Right lobe of liver (tissue), 4 donors: Measurements from ENCODE around the gene GALNS.

Source experiments
- CTCF ChIP-seq, 4 donors: fragments of 200-600 bp in 3 of 4; fragments of 450-650 bp in 1 of 4; IDR thresholded peaks; one replicate each; pipeline versions ENCODE4 v1.5.1 to v1.8.0; 2016 to 2022; ENCODE audit warnings: antibody characterized with exemption in 4 of 4, mild to moderate bottlenecking in 2 of 4
- POLR2A ChIP-seq: fragments of 450-650 bp; IDR thresholded peaks from one replicate; pipeline ENCODE4 v1.6.1; 2017; ENCODE audit warnings: antibody characterized with exemption, mild to moderate bottlenecking
- donor health status: DM: no; HTN: no; CAD: no.
- donor health status: DM: no; HTN: no; CAD: no.
- donor health status: DM: no; HTN: yes; CAD: no.

- TF ChIP-seq POLR2A (peak; percentile 72), CTCF (IDR thresholded peaks at IDR 0.05) (peak; percentile 32 to 47 (median 36))
Measured at GRCh38 chr16:88811769-88812512, 44.8 kb downstream of the GALNS start, which contains the start of gene APRT.
